Measurements from ENCODE around the gene SLC5A3.

SLC5A3 gene

GRCh38 chr21:34072145-34073031 is 990 bp upstream of the SLC5A3 start:
- DNase-seq, result no peak

GRCh38 chr21:34073749-34074282 is 438 bp downstream of the SLC5A3 start:
- DNase-seq, result peak; percentile 52

GRCh38 chr21:34074283-34075090 is 1.1 kb downstream of the SLC5A3 start:
- DNase-seq, result no peak

GRCh38 chr21:34075091-34075425 is 1.7 kb downstream of the SLC5A3 start:
- no peak for DNase-seq

GRCh38 chr21:34075760-34076660 is 2.6 kb downstream of the SLC5A3 start:
- no peak for DNase-seq

GRCh38 chr21:34076835-34077234 is 3.5 kb downstream of the SLC5A3 start:
- no peak for DNase-seq

- no peak for DNase-seq
These were observed 4.5 kb downstream of the SLC5A3 start for GRCh38 chr21:34077888-34078287.

GRCh38 chr21:34078915-34079314 is 5.5 kb downstream of the SLC5A3 start:
- no peak for DNase-seq

GRCh38 chr21:34080710-34081109 is 7.3 kb downstream of the SLC5A3 start:
- DNase-seq, result no peak

GRCh38 chr21:34082769-34083168 is 9.4 kb downstream of the SLC5A3 start:
- DNase-seq, result no peak

- no peak for DNase-seq
These were observed 10.0 kb downstream of the SLC5A3 start for GRCh38 chr21:34083357-34083756.

GRCh38 chr21:34085129-34085528 is 11.8 kb downstream of the SLC5A3 start:
- DNase-seq, result no peak

GRCh38 chr21:34086887-34087306 is 13.5 kb downstream of the SLC5A3 start:
- no peak for DNase-seq

- DNase-seq, result no peak
These were observed 15.4 kb downstream of the SLC5A3 start for GRCh38 chr21:34088752-34089151.

- DNase-seq, result no peak
These were observed 17.7 kb downstream of the SLC5A3 start for GRCh38 chr21:34091032-34091431.

GRCh38 chr21:34091607-34092006 is 18.2 kb downstream of the SLC5A3 start:
- no peak for DNase-seq

- no peak for DNase-seq
These were observed 19.0 kb downstream of the SLC5A3 start for GRCh38 chr21:34092262-34092921.

GRCh38 chr21:34093083-34093482 is 19.7 kb downstream of the SLC5A3 start:
- no peak for DNase-seq

- no peak for DNase-seq
These were observed 21.6 kb downstream of the SLC5A3 start for GRCh38 chr21:34094949-34095348.

- no peak for DNase-seq
These were observed 24.1 kb downstream of the SLC5A3 start for GRCh38 chr21:34097442-34097841.

GRCh38 chr21:34100337-34100736 is 27.0 kb downstream of the SLC5A3 start:
- DNase-seq, result no peak

GRCh38 chr21:34100790-34101189 is 27.4 kb downstream of the SLC5A3 start:
- no peak for DNase-seq

Data from midbrain (tissue), 1 donor.